Stomach smooth muscle (tissue), 2 donors: ENCODE measurements around the gene TMEM269.

Source experiments
- H3K27ac ChIP-seq: one replicate; pipeline ENCODE4 v1.7.0; 2013; ENCODE audit warnings: mild to moderate bottlenecking, low read length, inconsistent platforms
- H3K27me3 ChIP-seq, 2 donors: one replicate each; pipeline ENCODE4 v1.7.0; 2013; ENCODE audit warnings: low read length in 2 of 2; ENCODE audit not compliant: insufficient read depth in 2 of 2, control insufficient read depth in 1 of 2
- H3K36me3 ChIP-seq, 2 donors: one replicate each; pipeline ENCODE4 v1.7.0; 2013; ENCODE audit warnings: low read length in 2 of 2; ENCODE audit not compliant: control insufficient read depth in 2 of 2, insufficient read depth in 2 of 2
- H3K4me1 ChIP-seq: one replicate; pipeline ENCODE4 v1.7.0; 2013; ENCODE audit warnings: low read length; ENCODE audit not compliant: control insufficient read depth, insufficient read depth
- H3K4me3 ChIP-seq, 2 donors: one replicate each; pipeline ENCODE4 v1.7.0; 2013; ENCODE audit warnings: low read length in 2 of 2
- H3K9ac ChIP-seq, 2 donors: one replicate each; pipeline ENCODE4 v1.7.0; 2013; ENCODE audit warnings: low read length in 2 of 2, mild to moderate bottlenecking in 1 of 2
- H3K9me3 ChIP-seq, 2 donors: one replicate each; pipeline ENCODE4 v1.7.0; 2013; ENCODE audit warnings: low read length in 2 of 2; ENCODE audit not compliant: control insufficient read depth in 2 of 2
- donor health status: healthy.
- donor health status: Pancreatic carcinoma.

TMEM269 gene

DNA sequence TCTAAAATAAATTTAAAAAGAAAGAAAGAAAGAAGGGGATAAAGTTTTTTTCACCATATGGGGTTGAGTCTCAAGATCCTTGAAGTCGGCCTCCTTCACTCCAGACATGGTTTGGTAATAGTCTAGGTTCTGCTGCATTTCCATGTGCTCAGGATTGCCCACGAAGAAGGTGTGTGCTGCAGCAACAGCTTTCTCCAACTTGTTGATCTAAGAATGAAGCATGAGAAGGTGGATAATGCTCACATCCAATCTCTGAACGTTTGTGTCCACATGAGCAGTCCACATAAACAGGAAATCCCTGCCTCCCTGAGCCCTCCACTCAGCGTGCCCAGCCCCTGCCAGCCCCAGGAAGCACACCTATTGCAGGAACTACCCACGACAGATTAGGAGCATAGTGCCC, 22.5 kb upstream of the TMEM269 start:
- Histone ChIP-seq H3K9me3 (no peaks in the 10 kb centered on the region), H3K4me1 (peaks cover 18% of the 10 kb centered on the region), H3K4me3 (no peak overlapping the region), H3K9ac (no peak overlapping the region), H3K27me3 (no peaks in the 10 kb centered on the region), H3K27ac (no peak overlapping the region), H3K36me3 (peaks cover 19 to 23% of the 10 kb centered on the region in 2 donors)

DNA sequence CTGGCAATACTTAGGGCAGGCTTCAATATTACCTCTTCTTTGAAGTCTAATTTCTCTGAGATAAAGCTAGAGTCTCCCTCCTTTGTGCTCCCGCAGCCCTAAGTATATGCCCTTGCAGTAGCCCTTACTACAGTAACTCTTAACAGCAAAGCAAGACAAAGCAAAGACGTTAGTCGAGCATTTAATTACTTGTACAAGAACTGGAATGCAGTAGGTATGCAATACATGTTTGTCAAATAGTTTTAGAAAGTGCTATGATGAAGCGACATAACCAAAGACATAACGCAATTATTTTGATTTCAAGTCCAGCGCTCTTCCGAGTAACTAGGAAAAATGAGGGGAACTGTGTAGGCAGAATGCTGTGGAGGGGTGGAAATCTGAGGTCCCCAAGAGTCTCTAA, 19.5 kb upstream of the TMEM269 start:
- Histone ChIP-seq H3K27me3 (no peaks in the 10 kb centered on the region), H3K9ac (peak overlapping the region; percentile 80 to 84), H3K4me1 (peaks cover 18% of the 10 kb centered on the region), H3K36me3 (peaks cover under 1 to 3% of the 10 kb centered on the region in 2 donors), H3K27ac (peak overlapping the region; percentile 76), H3K4me3 (peak overlapping the region; percentile 75 to 96), H3K9me3 (no peaks in the 10 kb centered on the region)

DNA sequence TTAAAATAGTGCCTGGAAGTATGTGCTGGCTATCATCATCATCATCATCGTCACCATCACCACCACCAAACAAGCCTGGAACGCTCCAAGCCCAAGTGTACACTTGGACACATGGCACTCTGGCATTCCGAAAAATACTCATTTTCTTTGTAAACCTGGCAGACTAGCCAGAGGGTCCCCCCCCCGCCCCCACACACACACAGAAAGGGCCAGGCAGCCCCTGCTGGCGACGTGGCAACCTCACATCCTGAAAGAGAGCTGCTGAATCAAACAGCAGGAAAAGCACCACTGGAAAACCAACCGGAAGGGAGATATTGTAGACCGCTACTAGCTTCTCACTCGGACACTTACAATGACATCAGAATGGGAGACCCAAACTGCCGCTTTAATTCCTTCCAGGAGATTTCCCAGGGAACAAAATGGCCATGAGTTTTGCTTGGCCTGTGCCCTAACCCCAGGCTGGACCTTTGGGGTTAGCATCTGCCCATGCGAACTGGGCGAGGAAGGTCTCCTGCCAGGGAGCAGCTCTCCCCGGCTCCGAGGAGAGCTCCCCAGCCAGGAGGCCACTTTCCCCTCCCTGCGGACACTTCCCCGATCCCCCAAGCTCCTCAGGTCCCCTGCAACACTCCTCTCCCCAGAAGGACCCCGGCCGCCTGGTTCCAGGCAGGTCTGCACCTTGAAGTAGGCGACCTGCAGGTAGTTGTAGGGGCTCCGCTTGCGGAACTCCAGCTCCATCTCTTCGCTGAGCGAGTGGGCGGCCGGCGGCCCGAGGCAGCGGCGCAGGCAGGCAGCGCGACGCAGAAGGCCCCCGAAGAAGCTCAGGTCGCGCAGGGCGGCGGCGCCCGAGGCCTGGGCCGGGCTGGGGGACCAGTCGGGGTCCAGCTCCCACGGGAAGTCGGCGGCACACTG, 18.7 kb upstream of the TMEM269 start:
- Histone ChIP-seq H3K9ac (peak overlapping the region; percentile 80 to 84), H3K36me3 (peaks cover 0 to 3% of the 10 kb centered on the region in 2 donors), H3K4me3 (peak overlapping the region; percentile 75 to 96), H3K4me1 (peaks cover 18% of the 10 kb centered on the region), H3K27ac (peak overlapping the region; percentile 76), H3K9me3 (no peaks in the 10 kb centered on the region), H3K27me3 (no peaks in the 10 kb centered on the region)

DNA sequence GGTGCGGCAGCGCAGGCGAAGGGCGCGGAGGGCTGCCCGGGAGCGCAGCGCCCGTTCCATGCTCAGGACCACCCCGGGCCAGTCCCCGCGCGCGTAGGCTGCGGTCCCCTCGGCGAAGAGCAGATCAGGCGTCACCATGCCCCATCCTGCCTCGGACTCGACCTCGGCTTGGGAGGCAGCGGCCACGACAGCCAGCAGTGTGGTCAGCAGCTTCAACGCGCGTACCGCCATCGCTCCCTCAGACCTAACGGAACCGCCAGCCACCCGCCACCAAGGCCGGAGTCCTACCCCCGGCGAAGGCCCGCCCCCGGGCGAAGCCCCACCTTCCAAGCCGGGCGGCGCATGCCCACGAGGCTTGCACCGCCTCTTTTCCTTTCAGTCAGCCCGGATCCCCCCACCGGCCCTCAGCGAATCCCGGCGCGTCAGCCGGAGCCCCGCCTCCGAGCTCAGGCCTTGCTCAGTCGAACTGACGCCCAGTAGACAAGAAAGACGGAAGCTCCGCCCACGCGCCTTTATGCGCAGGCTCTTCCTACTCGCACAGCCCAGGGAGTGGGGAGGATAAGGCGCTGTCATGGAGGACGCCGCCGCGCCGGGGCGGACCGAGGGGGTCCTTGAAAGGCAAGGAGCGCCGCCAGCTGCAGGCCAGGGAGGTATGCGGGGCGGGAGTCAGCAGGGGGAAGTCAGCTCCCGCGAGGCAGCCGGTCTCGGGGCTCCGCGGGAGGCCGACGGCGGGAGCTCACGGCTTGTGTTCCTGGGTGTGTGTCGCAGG, 17.9 kb upstream of the TMEM269 start, which contains the start of the genes C1orf50 and P3H1:
C1orf50 (plus strand) TSS at position 509 of the 769 bp plus-strand sequence; CDS start at position 572, 63 bp downstream.
P3H1 (minus strand) TSS at position 288 of the 769 bp plus-strand sequence; CDS start at position 231, 57 bp downstream.
- Histone ChIP-seq H3K27me3 (no peaks in the 10 kb centered on the region), H3K36me3 (no peaks in the 10 kb centered on the region), H3K4me1 (peaks cover 18% of the 10 kb centered on the region), H3K27ac (peak within 1 kb of the TSS; percentile 82), H3K4me3 (peak within 1 kb of the TSS; percentile 81 to 96), H3K9me3 (no peaks in the 10 kb centered on the region), H3K9ac (peak within 1 kb of the TSS; percentile 80 to 89)

DNA sequence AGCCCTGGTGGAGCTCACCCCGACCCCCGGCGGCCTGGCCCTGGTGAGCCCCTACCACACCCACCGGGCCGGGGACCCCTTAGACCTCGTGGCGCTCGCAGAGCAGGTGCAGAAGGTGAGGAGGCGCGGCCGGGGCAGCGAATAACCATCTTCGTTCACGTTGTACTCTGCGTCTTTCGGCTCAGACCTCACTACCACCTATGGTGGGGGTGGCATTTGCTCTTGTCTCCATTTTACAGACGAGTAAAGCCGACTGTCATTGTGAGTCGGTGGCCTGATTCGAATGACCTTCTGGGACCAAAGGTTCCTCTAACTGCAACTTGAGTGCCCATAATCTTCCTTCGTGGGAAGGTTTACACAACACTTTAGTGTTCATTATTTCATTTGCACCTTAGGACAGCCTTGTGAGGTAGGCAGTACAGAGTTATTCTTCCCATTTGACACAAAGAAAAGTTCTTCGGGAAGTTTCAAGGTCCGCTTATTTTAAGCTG, 17.2 kb upstream of the TMEM269 start:
- no peaks in the 10 kb centered on the region for H3K27me3 ChIP-seq
- peaks cover 18% of the 10 kb centered on the region for H3K4me1 ChIP-seq
- peak overlapping the region; percentile 81 to 96 for H3K4me3 ChIP-seq
- H3K9me3 ChIP-seq = no peaks in the 10 kb centered on the region
- H3K27ac ChIP-seq = peak overlapping the region; percentile 82
- peak overlapping the region; percentile 80 to 89 for H3K9ac ChIP-seq
- no peaks in the 10 kb centered on the region for H3K36me3 ChIP-seq

DNA sequence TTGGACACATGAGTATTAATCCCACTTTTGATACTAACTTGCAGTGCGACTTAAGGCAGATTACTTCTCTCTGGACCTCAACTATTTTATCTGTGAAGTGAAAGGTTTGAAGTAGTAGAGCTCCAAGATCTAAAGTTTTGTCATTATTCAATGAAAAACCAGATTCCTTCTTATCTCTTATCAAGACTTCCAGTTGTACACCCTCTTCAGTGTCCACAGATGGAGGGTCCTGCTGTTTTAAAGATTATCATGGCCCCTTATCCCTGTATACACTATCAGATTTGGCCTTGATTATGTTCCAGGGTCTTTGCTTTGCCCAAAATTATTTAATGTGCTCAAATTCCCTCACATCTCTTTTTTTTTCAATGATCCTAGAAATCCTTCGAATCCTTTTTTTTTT, 16.6 kb upstream of the TMEM269 start:
- Histone ChIP-seq H3K36me3 (no peaks in the 10 kb centered on the region), H3K27me3 (no peaks in the 10 kb centered on the region), H3K27ac (no peak overlapping the region), H3K9me3 (no peaks in the 10 kb centered on the region), H3K4me3 (peak overlapping the region; percentile 81 to 96), H3K9ac (peak overlapping the region; percentile 80 to 89), H3K4me1 (peaks cover 18% of the 10 kb centered on the region)

DNA sequence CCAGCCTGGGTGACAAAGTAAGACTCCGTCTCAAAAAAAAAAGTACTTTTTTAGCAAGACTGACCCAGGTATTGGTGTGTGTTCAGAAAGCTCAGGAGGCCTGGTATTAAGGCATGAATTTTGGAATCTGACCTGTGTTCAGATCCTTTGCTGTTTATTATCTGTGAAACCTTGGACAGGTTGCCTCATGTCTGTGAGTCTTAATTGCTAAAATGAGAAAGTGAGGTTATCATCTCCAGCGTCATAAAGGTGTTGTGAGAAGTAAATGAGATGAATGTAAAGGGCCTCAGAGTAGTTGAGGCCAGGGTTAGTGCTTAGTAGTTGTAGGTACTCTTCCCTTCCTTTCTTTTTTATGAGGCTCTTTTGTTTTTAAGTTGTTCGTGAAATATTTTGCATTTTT, 15.0 kb upstream of the TMEM269 start:
- peaks cover 13% of the 10 kb centered on the region for H3K4me1 ChIP-seq
- no peak overlapping the region for H3K9ac ChIP-seq
- no peaks in the 10 kb centered on the region for H3K9me3 ChIP-seq
- no peak overlapping the region for H3K4me3 ChIP-seq
- no peaks in the 10 kb centered on the region for H3K27me3 ChIP-seq
- no peak overlapping the region for H3K27ac ChIP-seq
- peaks cover 2 to 9% of the 10 kb centered on the region in 2 donors for H3K36me3 ChIP-seq

DNA sequence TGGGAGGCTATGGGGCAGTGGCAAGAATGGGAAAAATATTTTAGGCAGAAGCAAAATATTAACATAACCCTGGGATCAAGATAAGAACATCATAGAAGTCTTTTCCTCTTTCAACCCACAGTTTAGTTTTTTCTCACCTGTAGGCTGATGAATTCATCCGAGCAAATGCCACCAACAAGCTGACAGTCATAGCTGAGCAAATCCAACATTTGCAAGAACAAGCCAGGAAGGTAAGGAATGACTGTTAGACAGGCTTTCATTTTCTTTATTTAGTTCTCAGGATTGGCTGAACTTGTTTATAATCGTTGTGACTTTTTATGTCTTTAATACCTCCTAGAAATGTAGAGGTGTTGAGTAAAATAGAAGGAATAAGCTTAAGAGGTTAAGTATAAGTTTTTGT, 11.4 kb upstream of the TMEM269 start:
- Histone ChIP-seq H3K9me3 (no peaks in the 10 kb centered on the region), H3K4me3 (no peak overlapping the region), H3K9ac (no peak overlapping the region), H3K36me3 (peaks cover 28 to 30% of the 10 kb centered on the region in 2 donors), H3K27me3 (no peaks in the 10 kb centered on the region), H3K4me1 (no peaks in the 10 kb centered on the region), H3K27ac (no peak overlapping the region)

DNA sequence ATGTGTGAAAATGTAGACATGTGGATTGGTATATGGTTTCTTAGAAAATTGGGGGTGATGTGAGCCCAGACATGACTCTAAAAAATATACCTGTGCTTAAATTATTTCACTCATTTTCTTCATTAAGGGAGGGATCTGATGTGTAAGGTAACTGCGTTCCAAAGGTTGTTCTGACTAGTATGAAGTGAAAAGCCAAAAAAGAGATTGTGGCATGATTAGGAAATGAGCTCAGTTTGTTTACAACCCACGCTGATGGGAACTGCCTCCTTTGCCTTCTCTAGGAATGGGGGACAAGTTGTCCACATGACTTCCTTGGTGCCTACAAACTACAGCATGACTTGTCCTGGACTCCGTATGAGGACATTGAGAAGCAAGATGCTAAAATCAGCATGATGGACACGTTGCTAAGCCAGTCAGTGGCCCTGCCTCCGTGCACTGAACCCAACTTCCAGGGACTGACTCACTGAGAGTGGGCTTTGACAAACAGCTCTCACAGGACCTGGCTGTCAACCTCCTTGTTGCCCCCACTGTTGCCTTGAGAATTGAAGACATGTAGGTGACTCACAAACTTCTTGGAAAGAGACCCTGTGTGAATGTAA, 9.8 kb upstream of the TMEM269 start:
- Histone ChIP-seq H3K27me3 (no peaks in the 10 kb centered on the region), H3K9me3 (no peaks in the 10 kb centered on the region), H3K36me3 (peaks cover 30 to 31% of the 10 kb centered on the region in 2 donors), H3K4me1 (no peaks in the 10 kb centered on the region), H3K9ac (no peak overlapping the region), H3K27ac (no peak overlapping the region), H3K4me3 (no peak overlapping the region)

DNA sequence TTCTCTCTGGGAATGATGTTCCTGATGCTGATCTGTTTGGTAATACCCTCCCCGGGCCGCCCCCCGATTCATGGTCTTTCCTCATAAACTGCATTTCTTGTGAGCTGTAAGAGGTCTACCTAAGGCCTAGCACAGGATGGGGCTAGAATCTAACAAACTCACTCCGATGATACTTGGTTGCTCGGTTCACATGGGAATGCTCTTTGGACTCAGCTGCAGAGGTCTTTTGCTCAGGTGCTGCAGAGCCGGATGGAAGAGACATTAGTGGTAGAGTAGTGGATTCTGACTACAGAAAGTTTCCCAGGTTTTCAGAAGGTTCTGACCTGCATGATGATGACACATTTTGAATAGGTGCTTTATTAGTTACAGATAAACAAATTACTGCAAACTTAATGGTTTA, 8.3 kb upstream of the TMEM269 start:
- Histone ChIP-seq H3K9me3 (no peaks in the 10 kb centered on the region), H3K9ac (no peak overlapping the region), H3K36me3 (peaks cover 33 to 39% of the 10 kb centered on the region in 2 donors)

More for the DNA sequence above, 8.3 kb upstream of the TMEM269 start:
- Histone ChIP-seq H3K4me1 (no peaks in the 10 kb centered on the region), H3K27me3 (no peaks in the 10 kb centered on the region), H3K27ac (no peak overlapping the region), H3K4me3 (no peak overlapping the region)
